T-helper 1 cell treated with Interleukin-12 subunit alpha and Interleukin-12 subunit beta and Interleukin-4 antibody, amounts not matched to agents 30 ng/mL and 1 ng/mL, for 36 hours (primary cell): ENCODE measurements around the gene PPP1R15A. TPM values are rescaled to one million over a fixed set of nuclear protein-coding genes. Genes with fewer than 3 reads are reported as not detected.
"Not testable (repeated sequence)": the region's sequence is repeated elsewhere in the genome, so short reads cannot be mapped to it uniquely, and the experiment has no call there.

Experiments used
- intact Hi-C: fragments of 100-400 bp; cut with micrococcal nuclease; formaldehyde crosslinking; loops from one replicate; pipeline ENCODE4 v1.15.1; 2024
- total RNA-seq: library from RNA; stranded (reverse); gene quantifications from 2 replicates; pipeline ENCODE4 v1.2.3, GENCODE V29; 2022

The PPP1R15A gene
- total RNA-seq, 1 donor from 2014 or later, result 38.1 TPM

DNA sequence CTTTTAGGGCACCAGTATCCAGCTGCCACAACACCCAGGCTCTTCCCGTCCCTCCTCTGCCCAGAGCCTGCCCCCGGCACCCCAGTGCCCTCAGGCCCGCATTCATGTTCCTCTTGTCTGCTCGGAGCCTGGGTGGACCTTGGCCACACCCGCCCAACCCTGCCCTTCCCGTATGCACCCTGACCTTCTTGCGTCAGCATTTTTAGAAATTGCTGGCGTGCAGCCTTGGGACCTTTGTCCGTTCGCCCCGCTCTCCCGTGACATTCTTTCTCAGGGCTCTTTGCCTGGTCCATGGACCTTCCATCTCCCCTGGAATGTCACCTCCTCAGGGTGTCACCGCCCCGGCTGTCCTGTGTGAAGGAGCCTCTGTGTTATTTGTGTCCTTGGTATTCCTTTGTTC is 35.5 kb downstream of the PPP1R15A start:
- intact Hi-C loops, result no loop called here

DNA sequence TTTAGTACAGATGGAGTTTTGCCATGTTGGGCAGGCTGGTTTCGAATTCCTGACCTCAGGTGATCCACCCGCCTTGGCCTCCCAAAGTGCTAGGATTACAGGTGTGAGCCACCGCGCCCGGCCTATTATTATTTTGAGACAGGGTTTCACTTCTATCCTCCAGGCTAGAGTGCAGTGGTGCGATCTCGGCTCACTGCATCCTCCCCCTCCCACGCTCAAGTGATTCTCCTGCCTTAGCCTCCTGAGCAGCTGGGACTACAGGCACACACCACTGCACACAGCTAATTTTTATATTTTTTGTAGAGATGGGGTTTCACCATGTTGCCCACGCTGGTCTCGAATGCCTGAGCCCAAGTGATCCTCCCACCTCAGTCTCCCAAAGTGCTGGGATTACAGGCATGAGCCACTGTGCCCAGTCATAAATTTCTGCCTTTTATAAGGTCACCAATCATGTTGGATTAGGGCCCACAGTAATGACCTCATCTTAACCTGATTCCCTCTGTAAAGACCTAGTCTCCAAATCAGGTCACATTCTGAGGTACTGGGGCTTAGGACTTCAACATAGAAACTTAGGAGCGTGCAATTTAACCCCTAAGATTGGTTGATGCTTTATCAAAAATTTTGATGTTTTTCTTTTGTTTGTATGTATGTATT is 37.3 kb downstream of the PPP1R15A start:
- intact Hi-C loops, result not testable (repeated sequence)

DNA sequence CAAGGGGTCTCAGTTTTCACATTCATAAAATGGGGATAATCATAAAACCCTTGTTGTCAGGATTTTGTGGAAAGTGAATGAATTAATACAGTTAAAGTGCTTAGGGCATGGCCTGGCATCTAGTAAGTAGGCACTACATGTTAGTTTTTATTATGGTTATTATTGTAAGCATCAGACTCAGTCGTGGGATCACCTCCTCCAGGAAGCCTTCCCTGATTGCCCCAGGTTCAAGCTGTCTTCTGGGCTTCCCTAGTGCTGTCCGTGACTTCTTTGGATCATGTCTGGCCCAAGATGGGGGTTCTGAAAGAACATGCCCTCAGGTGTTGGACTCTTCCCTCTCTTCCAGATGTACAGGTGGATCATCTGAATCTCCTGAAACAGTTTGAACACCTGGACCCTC is 38.6 kb downstream of the PPP1R15A start:
- intact Hi-C loops, result no loop called here

DNA sequence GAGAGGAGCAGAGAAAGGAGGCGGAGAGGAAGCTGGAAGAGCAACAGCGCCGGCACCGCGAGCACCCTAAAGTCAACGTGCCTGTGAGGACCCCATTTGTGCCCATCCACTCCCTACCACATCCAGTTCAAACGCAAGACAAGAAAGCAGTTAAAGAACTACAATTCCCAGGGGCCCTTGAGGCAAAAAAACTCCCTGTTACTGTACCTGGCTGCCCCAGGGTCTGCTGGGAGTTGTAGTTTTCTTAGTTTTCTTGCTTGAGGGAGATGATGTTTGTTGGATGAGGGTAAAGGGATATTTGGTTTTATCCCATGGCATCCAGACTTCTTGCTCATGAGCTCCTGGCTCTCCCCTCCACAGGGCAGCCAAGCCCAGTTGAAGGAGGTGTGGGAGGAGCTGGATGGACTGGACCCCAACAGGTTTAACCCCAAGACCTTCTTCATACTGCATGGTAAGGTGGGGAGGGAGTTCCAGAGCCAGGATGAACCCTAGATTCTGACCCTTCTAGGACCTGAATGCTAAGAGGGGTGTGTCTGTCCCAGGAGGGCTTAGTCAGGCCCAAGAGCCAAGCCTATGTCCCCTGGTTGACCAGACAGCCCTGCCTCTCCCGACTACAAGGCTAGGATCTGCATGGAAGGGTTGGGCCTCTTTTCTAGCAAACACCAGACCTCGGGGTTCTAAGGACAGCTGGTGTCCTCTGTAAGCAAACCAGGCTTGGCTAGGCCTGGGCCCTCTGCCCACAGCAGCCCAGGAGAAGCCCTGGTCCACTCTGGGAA is 41.1 kb downstream of the PPP1R15A start:
- intact Hi-C loops, result loop anchor here (1.0 kb wide), 2 partner anchors 13 to 20 kb away; partner anchors contain the start of genes DHDH and NUCB1

GRCh38 chr19:48914181-48914580 is 42.0 kb downstream of the PPP1R15A start:
- intact Hi-C loops, result no loop called here

- intact Hi-C loops, result no loop called here
Measured at GRCh38 chr19:48915757-48916156, 43.5 kb downstream of the PPP1R15A start.

- intact Hi-C loops, result no loop called here
Measured at GRCh38 chr19:48918071-48918470, 45.9 kb downstream of the PPP1R15A start.

GRCh38 chr19:48918801-48919247 is 46.6 kb downstream of the PPP1R15A start:
- intact Hi-C loops, result no loop called here

DNA sequence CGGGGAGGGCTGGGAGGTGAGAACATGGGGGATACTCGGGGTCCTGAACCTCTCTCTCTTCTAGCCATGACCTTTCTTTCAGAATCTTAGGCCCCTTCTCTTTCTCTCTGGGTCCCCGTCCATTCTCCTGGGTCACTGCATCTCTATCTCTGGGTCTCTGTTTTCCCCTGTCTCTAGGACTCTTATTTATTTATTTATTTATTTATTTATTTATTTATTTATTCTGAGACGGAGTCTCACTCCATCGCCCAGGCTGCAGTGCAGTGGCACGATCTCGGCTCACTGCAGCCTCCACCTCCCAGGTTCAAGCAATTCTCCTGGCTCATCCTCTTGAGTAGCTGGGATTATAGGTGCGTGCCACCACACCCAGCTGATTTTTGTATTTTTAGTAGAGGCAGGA is 47.0 kb downstream of the PPP1R15A start:
- intact Hi-C loops, result not testable (repeated sequence)

- intact Hi-C loops, result no loop called here
Measured at GRCh38 chr19:48920949-48921348, 48.7 kb downstream of the PPP1R15A start.

- intact Hi-C loops, result no loop called here
Measured at GRCh38 chr19:48921721-48922500, 49.7 kb downstream of the PPP1R15A start.

DNA sequence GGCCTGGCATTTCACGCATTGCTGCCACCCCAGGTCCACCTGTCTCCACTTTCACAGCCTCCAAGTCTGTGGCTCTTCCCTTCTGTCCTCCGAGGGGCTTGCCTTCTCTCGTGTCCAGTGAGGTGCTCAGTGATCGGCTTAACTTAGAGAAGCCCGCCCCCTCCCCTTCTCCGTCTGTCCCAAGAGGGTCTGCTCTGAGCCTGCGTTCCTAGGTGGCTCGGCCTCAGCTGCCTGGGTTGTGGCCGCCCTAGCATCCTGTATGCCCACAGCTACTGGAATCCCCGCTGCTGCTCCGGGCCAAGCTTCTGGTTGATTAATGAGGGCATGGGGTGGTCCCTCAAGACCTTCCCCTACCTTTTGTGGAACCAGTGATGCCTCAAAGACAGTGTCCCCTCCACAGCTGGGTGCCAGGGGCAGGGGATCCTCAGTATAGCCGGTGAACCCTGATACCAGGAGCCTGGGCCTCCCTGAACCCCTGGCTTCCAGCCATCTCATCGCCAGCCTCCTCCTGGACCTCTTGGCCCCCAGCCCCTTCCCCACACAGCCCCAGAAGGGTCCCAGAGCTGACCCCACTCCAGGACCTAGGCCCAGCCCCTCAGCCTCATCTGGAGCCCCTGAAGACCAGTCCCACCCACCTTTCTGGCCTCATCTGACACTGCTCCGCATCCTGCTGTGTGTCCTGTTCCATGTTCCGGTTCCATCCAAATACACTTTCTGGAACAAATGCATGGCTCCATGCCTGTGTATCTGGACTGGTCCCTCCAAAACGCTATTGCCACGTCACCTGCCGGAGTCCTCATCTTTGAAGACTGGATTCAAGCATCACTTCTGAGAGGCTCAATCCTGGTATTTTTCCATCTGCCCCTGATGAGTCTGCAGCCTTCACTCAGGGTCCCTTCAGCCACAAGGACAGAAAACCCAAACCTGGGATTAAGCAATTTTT is 50.6 kb downstream of the PPP1R15A start:
- intact Hi-C loops, result no loop called here

GRCh38 chr19:48925240-48925843 is 53.1 kb downstream of the PPP1R15A start:
- intact Hi-C loops, result no loop called here

Other genes with a start within 250 kb of the PPP1R15A start
- gene DBP, start 235.0 kb upstream of the PPP1R15A start, total RNA-seq, result 6.4 and 8.0 TPM in 2 replicates
- gene CA11, start 226.2 kb upstream of the PPP1R15A start, total RNA-seq, result 6.6 and 8.8 TPM in 2 replicates
- 0.51 and 0.81 TPM in 2 replicates for gene NTN5, start 199.4 kb upstream of the PPP1R15A start, total RNA-seq
- gene FUT2, start 176.4 kb upstream of the PPP1R15A start, total RNA-seq, result not detected in 2 replicates
- gene MAMSTR, start 152.7 kb upstream of the PPP1R15A start, total RNA-seq, result 1.4 and 1.6 TPM in 2 replicates
- 0.10 and 0.15 TPM in 2 replicates for gene RASIP1, start 131.8 kb upstream of the PPP1R15A start, total RNA-seq
- not detected in 2 replicates for gene IZUMO1, start 125.5 kb upstream of the PPP1R15A start, total RNA-seq
- gene FUT1, start 119.8 kb upstream of the PPP1R15A start, total RNA-seq, result 0.29 and 0.54 TPM in 2 replicates
- not detected in 2 replicates for gene FGF21, start 116.9 kb upstream of the PPP1R15A start, total RNA-seq
- gene BCAT2, start 61.4 kb upstream of the PPP1R15A start, total RNA-seq, result 55.1 and 56.3 TPM in 2 replicates
- 1.3 TPM in 2 replicates for gene HSD17B14, start 35.9 kb upstream of the PPP1R15A start, total RNA-seq
- 1.3 and 3.2 TPM in 2 replicates for gene PLEKHA4, start 3.8 kb upstream of the PPP1R15A start, total RNA-seq
- not detected in 2 replicates for gene TULP2, start 26.3 kb downstream of the PPP1R15A start, total RNA-seq
- 273 and 277 TPM in 2 replicates for gene NUCB1, start 27.9 kb downstream of the PPP1R15A start, total RNA-seq
- gene DHDH, start 61.3 kb downstream of the PPP1R15A start, total RNA-seq, result 0.34 TPM in 1 of 2 replicates, not detected in the other
- gene BAX, start 82.5 kb downstream of the PPP1R15A start, total RNA-seq, result 376 and 407 TPM in 2 replicates
- 1,064 and 1,113 TPM in 2 replicates for gene FTL, start 92.9 kb downstream of the PPP1R15A start, total RNA-seq
- 67.8 and 76.2 TPM in 2 replicates for gene GYS1, start 120.9 kb downstream of the PPP1R15A start, total RNA-seq
- 87.7 and 96.1 TPM in 2 replicates for gene RUVBL2, start 121.5 kb downstream of the PPP1R15A start, total RNA-seq
- gene LHB, start 144.7 kb downstream of the PPP1R15A start, total RNA-seq, result not detected in 2 replicates
- not detected in 2 replicates for gene CGB3, start 151.9 kb downstream of the PPP1R15A start, total RNA-seq
- gene CGB2, start 159.5 kb downstream of the PPP1R15A start, total RNA-seq, result not detected in 2 replicates
- gene CGB1, start 164.5 kb downstream of the PPP1R15A start, total RNA-seq, result not detected in 2 replicates
- not detected in 2 replicates for gene CGB5, start 171.4 kb downstream of the PPP1R15A start, total RNA-seq
- not detected in 2 replicates for gene CGB8, start 176.7 kb downstream of the PPP1R15A start, total RNA-seq
- not detected in 2 replicates for gene CGB7, start 185.3 kb downstream of the PPP1R15A start, total RNA-seq
- not detected in 2 replicates for gene NTF4, start 192.4 kb downstream of the PPP1R15A start, total RNA-seq
- gene KCNA7, start 200.3 kb downstream of the PPP1R15A start, total RNA-seq, result 0.07 TPM in 1 of 2 replicates, not detected in the other
- gene SNRNP70, start 213.0 kb downstream of the PPP1R15A start, total RNA-seq, result 233 and 234 TPM in 2 replicates
- gene LIN7B, start 241.9 kb downstream of the PPP1R15A start, total RNA-seq, result 2.1 and 3.4 TPM in 2 replicates
- gene C19orf73, start 246.7 kb downstream of the PPP1R15A start, total RNA-seq, result 0.98 and 1.1 TPM in 2 replicates
- 3.3 and 3.5 TPM in 2 replicates for gene PPFIA3, start 247.1 kb downstream of the PPP1R15A start, total RNA-seq